KOPT-K1 (cell line): ENCODE data around the gene TNIP2.
"Not testable (repeated sequence)": the region's sequence is repeated elsewhere in the genome, so short reads cannot be mapped to it uniquely, and the experiment has no call there.

Source experiments
- H3K27ac ChIP-seq: fragments of 200-600 bp; sonication (generic); 2 replicates; pipeline ENCODE4 v1.5.1; 2016; ENCODE audit warnings: antibody characterized with exemption, mild to moderate bottlenecking, low read depth, low read length; ENCODE audit not compliant: poor library complexity, severe bottlenecking
- H3K36me3 ChIP-seq: fragments of 200-600 bp; sonication (generic); 2 replicates; pipeline ENCODE4 v1.5.1; 2017; ENCODE audit warnings: antibody characterized with exemption, mild to moderate bottlenecking, low read length, moderate library complexity; ENCODE audit not compliant: insufficient read depth
- H3K9me3 ChIP-seq: fragments of 200-600 bp; sonication (generic); 2 replicates; pipeline ENCODE4 v1.5.1; 2017; ENCODE audit warnings: antibody characterized with exemption, low read length, mild to moderate bottlenecking; ENCODE audit not compliant: insufficient read depth, poor library complexity, severe bottlenecking

TNIP2 gene

GRCh38 chr4:2744576-2745270 lies 11.4 kb downstream of the TNIP2 start:
- Histone ChIP-seq H3K27ac (no peak overlapping the region), H3K36me3 (peaks cover 72% of the 10 kb centered on the region)

GRCh38 chr4:2743518-2744445 lies 12.4 kb downstream of the TNIP2 start:
- Histone ChIP-seq H3K27ac (no peak overlapping the region), H3K9me3 (no peaks in the 10 kb centered on the region), H3K36me3 (peaks cover 71% of the 10 kb centered on the region)

More at GRCh38 chr4:2744576-2745270, 11.4 kb downstream of the TNIP2 start:
- no peaks in the 10 kb centered on the region for H3K9me3 ChIP-seq

- Histone ChIP-seq H3K36me3 (peaks cover 71% of the 10 kb centered on the region), H3K27ac (no peak overlapping the region)
Observed at GRCh38 chr4:2742823-2743517, 13.2 kb downstream of the TNIP2 start.

GRCh38 chr4:2742081-2742822 lies 13.9 kb downstream of the TNIP2 start:
- Histone ChIP-seq H3K27ac (no peak overlapping the region), H3K9me3 (no peaks in the 10 kb centered on the region), H3K36me3 (peaks cover 64% of the 10 kb centered on the region)

More at GRCh38 chr4:2742823-2743517, 13.2 kb downstream of the TNIP2 start:
- no peaks in the 10 kb centered on the region for H3K9me3 ChIP-seq

GRCh38 chr4:2741626-2742025 lies 14.5 kb downstream of the TNIP2 start:
- Histone ChIP-seq H3K36me3 (peaks cover 58% of the 10 kb centered on the region), H3K27ac (no peak overlapping the region), H3K9me3 (no peaks in the 10 kb centered on the region)

GRCh38 chr4:2738296-2738695 lies 17.8 kb downstream of the TNIP2 start:
- H3K36me3 ChIP-seq = peaks cover 38% of the 10 kb centered on the region
- H3K9me3 ChIP-seq, H3K27ac ChIP-seq: not testable (repeated sequence)

GRCh38 chr4:2735869-2736268 lies 20.3 kb downstream of the TNIP2 start:
- Histone ChIP-seq H3K9me3 (no peaks in the 10 kb centered on the region), H3K36me3 (peaks cover 39% of the 10 kb centered on the region), H3K27ac (no peak overlapping the region)

- Histone ChIP-seq H3K36me3 (peaks cover 49% of the 10 kb centered on the region), H3K9me3 (no peaks in the 10 kb centered on the region), H3K27ac (no peak overlapping the region)
Observed at GRCh38 chr4:2734612-2735011, 21.5 kb downstream of the TNIP2 start.

- no peak overlapping the region for H3K27ac ChIP-seq
- no peaks in the 10 kb centered on the region for H3K9me3 ChIP-seq
- peaks cover 55% of the 10 kb centered on the region for H3K36me3 ChIP-seq
Observed at GRCh38 chr4:2733844-2734574, 22.1 kb downstream of the TNIP2 start.

GRCh38 chr4:2733001-2733843 lies 22.9 kb downstream of the TNIP2 start:
- H3K9me3 ChIP-seq = no peaks in the 10 kb centered on the region
- H3K36me3 ChIP-seq = peaks cover 63% of the 10 kb centered on the region
- H3K27ac ChIP-seq = no peak overlapping the region

- Histone ChIP-seq H3K9me3 (no peaks in the 10 kb centered on the region), H3K27ac (no peak overlapping the region), H3K36me3 (peaks cover 65% of the 10 kb centered on the region)
Observed at GRCh38 chr4:2732526-2732925, 23.6 kb downstream of the TNIP2 start.

- Histone ChIP-seq H3K27ac (no peak overlapping the region), H3K36me3 (peaks cover 67% of the 10 kb centered on the region), H3K9me3 (no peaks in the 10 kb centered on the region)
Observed at GRCh38 chr4:2731907-2732317, 24.2 kb downstream of the TNIP2 start.

- no peaks in the 10 kb centered on the region for H3K9me3 ChIP-seq
- H3K27ac ChIP-seq = no peak overlapping the region
- peaks cover 83% of the 10 kb centered on the region for H3K36me3 ChIP-seq
Observed at GRCh38 chr4:2729533-2729875, 26.6 kb downstream of the TNIP2 start.
